ENCODE results near the gene CCDC34.

The CCDC34 gene

DNA sequence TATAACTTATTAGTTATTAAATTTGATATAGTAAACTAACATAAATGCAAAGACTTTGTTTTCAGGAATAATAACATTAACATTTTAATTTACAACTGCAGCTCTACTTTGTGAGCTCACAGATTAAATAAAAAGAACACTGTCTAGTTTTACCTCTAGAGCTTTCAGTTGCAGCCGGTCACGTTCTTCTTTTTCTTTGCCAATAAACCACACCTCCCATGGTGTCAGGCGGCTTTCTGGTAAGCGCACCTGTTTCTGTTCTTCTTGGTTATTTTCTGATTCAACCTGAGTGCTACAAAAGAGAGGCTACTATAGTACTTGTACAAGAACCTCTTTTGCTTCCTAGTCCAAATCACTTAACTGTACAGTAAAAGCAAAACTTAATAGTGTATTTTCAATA, 5.8 kb downstream of the CCDC34 start:
- TF ChIP-seq CTCF (IDR thresholded peaks at IDR 0.05; ENCODE audit: borderline replicate concordance, extremely low read depth, low read length, poor library complexity, severe bottlenecking) (no peak), EZH2 (IDR thresholded peaks at IDR 0.05; ENCODE audit: borderline replicate concordance, low read depth, low read length, severe bottlenecking) (no peak)
- Histone ChIP-seq H4K20me1 (ENCODE audit: insufficient read depth, low read length) (no peaks in the 10 kb centered on the region), H3K4me3 (ENCODE audit: low read depth in 1 of 2, low read length in 2 of 2) (no peak overlapping the region), H3K27me3 (ENCODE audit: insufficient read depth, low read length, poor library complexity) (no peaks in the 10 kb centered on the region), H3K27ac (ENCODE audit: low read length) (no peak overlapping the region), H3K36me3 (ENCODE audit: insufficient read depth, low read length) (peaks cover 18% of the 10 kb centered on the region; the same call in 1 of the 2 replicates), H2AFZ (ENCODE audit: low read depth, low read length) (no peak overlapping the region), H3K4me1 (ENCODE audit: insufficient read depth, low read length) (peaks cover 36% of the 10 kb centered on the region), H3K79me2 (ENCODE audit: insufficient read depth, low read length) (peaks cover 32% of the 10 kb centered on the region), H3K9ac (ENCODE audit: low read depth, low read length) (no peak overlapping the region), H3K4me2 (ENCODE audit: insufficient read depth, low read length) (no peak overlapping the region; the same call in 1 of the 2 replicates), H3K9me3 (ENCODE audit: insufficient read depth, low read length, severe bottlenecking) (no peaks in the 10 kb centered on the region)
- no peak for DNase-seq
- ATAC-seq (ENCODE audit: insufficient read depth, low read depth) = no peak

- Histone ChIP-seq H3K27me3 (ENCODE audit: insufficient read depth, low read length, poor library complexity) (no peaks in the 10 kb centered on the region), H3K4me1 (ENCODE audit: insufficient read depth, low read length) (peaks cover 31% of the 10 kb centered on the region), H3K9ac (ENCODE audit: low read depth, low read length) (no peak overlapping the region), H3K4me2 (ENCODE audit: insufficient read depth, low read length) (no peak overlapping the region), H2AFZ (ENCODE audit: low read depth, low read length) (no peak overlapping the region), H3K4me3 (ENCODE audit: low read depth in 1 of 2, low read length in 2 of 2) (no peak overlapping the region), H3K9me3 (ENCODE audit: insufficient read depth, low read length, severe bottlenecking) (no peaks in the 10 kb centered on the region), H3K27ac (ENCODE audit: low read length) (no peak overlapping the region), H4K20me1 (ENCODE audit: insufficient read depth, low read length) (no peaks in the 10 kb centered on the region), H3K79me2 (ENCODE audit: insufficient read depth, low read length) (peaks cover 26% of the 10 kb centered on the region), H3K36me3 (ENCODE audit: insufficient read depth, low read length) (peaks cover 18% of the 10 kb centered on the region; the same call in 1 of the 2 replicates)
- ATAC-seq (ENCODE audit: insufficient read depth, low read depth) = no peak
- TF ChIP-seq EZH2 (IDR thresholded peaks at IDR 0.05; ENCODE audit: borderline replicate concordance, low read depth, low read length, severe bottlenecking) (no peak), CTCF (IDR thresholded peaks at IDR 0.05; ENCODE audit: borderline replicate concordance, extremely low read depth, low read length, poor library complexity, severe bottlenecking) (no peak)
- no peak for DNase-seq
Measured at GRCh38 chr11:27356624-27357222, 6.3 kb downstream of the CCDC34 start.

DNA sequence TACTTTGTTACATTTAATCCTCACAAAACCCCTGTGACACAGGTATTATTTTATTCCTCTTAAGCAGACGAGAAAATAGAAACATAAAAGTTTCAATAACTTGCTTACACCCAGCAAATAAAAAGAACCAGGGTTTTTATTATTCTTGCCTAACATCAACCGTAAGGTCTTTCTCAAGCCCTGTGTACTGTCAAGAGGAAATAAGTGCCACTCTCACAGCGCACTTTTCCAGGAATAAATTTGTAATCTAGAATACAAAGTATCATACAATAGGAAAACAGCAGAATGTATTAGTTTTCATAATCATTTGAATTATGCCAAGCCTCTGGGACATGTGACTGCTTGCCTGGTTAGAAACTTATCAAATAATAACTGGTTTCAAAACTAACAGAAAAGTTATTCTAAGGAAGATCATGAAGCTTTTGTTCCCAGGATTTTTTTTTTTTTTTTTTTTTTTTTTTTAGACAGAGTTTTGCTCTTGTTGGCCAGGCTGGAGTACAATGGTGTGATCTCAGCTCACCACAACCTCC, 7.4 kb downstream of the CCDC34 start:
- H3K9ac ChIP-seq (ENCODE audit: low read depth, low read length) = no peak overlapping the region
- no peaks in the 10 kb centered on the region for H3K27me3 ChIP-seq (ENCODE audit: insufficient read depth, low read length, poor library complexity)
- H3K27ac ChIP-seq (ENCODE audit: low read length) = no peak overlapping the region
- no peaks in the 10 kb centered on the region for H3K9me3 ChIP-seq (ENCODE audit: insufficient read depth, low read length, severe bottlenecking)
- no peak overlapping the region for H3K4me3 ChIP-seq (ENCODE audit: low read depth in 1 of 2, low read length in 2 of 2)
- TF ChIP-seq EZH2 (IDR thresholded peaks at IDR 0.05; ENCODE audit: borderline replicate concordance, low read depth, low read length, severe bottlenecking) (no peak), CTCF (IDR thresholded peaks at IDR 0.05; ENCODE audit: borderline replicate concordance, extremely low read depth, low read length, poor library complexity, severe bottlenecking) (no peak)
- no peaks in the 10 kb centered on the region for H4K20me1 ChIP-seq (ENCODE audit: insufficient read depth, low read length)
- peaks cover 18% of the 10 kb centered on the region for H3K79me2 ChIP-seq (ENCODE audit: insufficient read depth, low read length)
- H3K36me3 ChIP-seq (ENCODE audit: insufficient read depth, low read length) = peaks cover 18% of the 10 kb centered on the region; the same call in 1 of the 2 replicates
- H2AFZ ChIP-seq (ENCODE audit: low read depth, low read length) = no peak overlapping the region
- ATAC-seq (ENCODE audit: insufficient read depth, low read depth) (no peak), DNase-seq (no peak)
- H3K4me2 ChIP-seq (ENCODE audit: insufficient read depth, low read length) = no peak overlapping the region
- peaks cover 20% of the 10 kb centered on the region for H3K4me1 ChIP-seq (ENCODE audit: insufficient read depth, low read length)

Data from DND-41 (cell line).